GM12878 (cell line): ENCODE data around the gene MAN2A2. TPM values are rescaled to one million over a fixed set of nuclear protein-coding genes. Genes with fewer than 3 reads are reported as not detected.

Experiments used
- ATAC-seq: fragments of 200-7000 bp; cut with Tn5 transposase; 3 replicates; pipeline ENCODE4 v1.9.1; 2020; ENCODE audit warnings: mild to moderate bottlenecking, moderate library complexity
- BruUV-seq: library from RNA; stranded (reverse); fragments of 400-500 nt; replicated peaks from 2 replicates; lab custom pipeline; 2021; lab: Mats Ljungman, UMichigan
- CTCF ChIA-PET: fragments of 300-600 bp; sonication (Branson Sonifier 250); formaldehyde crosslinking; extraction: SDS; loops from one replicate; lab custom pipeline; 2021; ENCODE audit warnings: inconsistent platforms; lab: Yijun Ruan, JAX
- POLR2A ChIA-PET: fragments of 350-600 bp; formaldehyde crosslinking; extraction: SDS; loops from one replicate; lab custom pipeline; 2021; ENCODE audit warnings: inconsistent platforms; lab: Charles Lee
- RAD21 ChIA-PET: fragments of 300-600 bp; sonication (Branson Sonifier 250); formaldehyde crosslinking; loops from one replicate; lab custom pipeline; 2023; ENCODE audit warnings: antibody characterized with exemption; ENCODE audit not compliant: unreplicated experiment; lab: Charles Lee
- SMC1A ChIA-PET: fragments of 300-600 bp; sonication (Branson Sonifier 250); formaldehyde crosslinking; loops from one replicate; lab custom pipeline; 2023; ENCODE audit not compliant: unreplicated experiment, uncharacterized antibody; lab: Charles Lee
- DNase-seq: peaks from one replicate; pipeline ENCODE4 v3.0.0-alpha.2; 2011; ENCODE audit warnings: low read depth, low spot score
- FAIRE-seq: peaks from 3 replicates; lab custom pipeline; 2011; peaks lifted over from hg19 to GRCh38; lab: Jason Lieb, UNC
- H2AFZ ChIP-seq: 2 replicates; pipeline ENCODE4 v1.6.0; 2011; ENCODE audit warnings: low read depth, low read length, control low read depth; ENCODE audit not compliant: control insufficient read depth
- H3K27ac ChIP-seq: 2 replicates; pipeline ENCODE4 v1.5.1; 2011; ENCODE audit warnings: control low read depth; ENCODE audit not compliant: control insufficient read depth, insufficient read depth
- H3K27me3 ChIP-seq, 2 experiments: replicated peaks in 1 of 2; 2 replicates each; pipeline versions ENCODE4 v1.6.0 to v1.6.1; 2011; ENCODE audit warnings: low read length in 1 of 2; ENCODE audit not compliant: control insufficient read depth in 2 of 2, insufficient read depth in 2 of 2
- H3K36me3 ChIP-seq, 2 experiments: 2 replicates each; pipeline ENCODE4 v1.5.1; 2011; ENCODE audit warnings: low read length in 1 of 2; ENCODE audit not compliant: control insufficient read depth in 2 of 2, insufficient read depth in 2 of 2
- H3K4me1 ChIP-seq: 2 replicates; pipeline ENCODE4 v1.6.1; 2011; ENCODE audit warnings: mild to moderate bottlenecking, low read length, moderate library complexity, mixed read lengths; ENCODE audit not compliant: control insufficient read depth, insufficient read depth
- H3K4me2 ChIP-seq: 2 replicates; pipeline ENCODE4 v1.6.0; 2011; ENCODE audit warnings: control low read depth; ENCODE audit not compliant: control insufficient read depth, insufficient read depth
- H3K4me3 ChIP-seq: fragments of 200-600 bp; sonication (generic); 2 replicates; pipeline ENCODE4 v1.5.1; 2016
- H3K79me2 ChIP-seq: 2 replicates; pipeline ENCODE4 v1.6.0; 2011; ENCODE audit warnings: low read length; ENCODE audit not compliant: control insufficient read depth, insufficient read depth
- H3K9ac ChIP-seq: 2 replicates; pipeline ENCODE4 v1.8.0; 2011; ENCODE audit warnings: low read length, control low read depth, mixed read lengths; ENCODE audit not compliant: control insufficient read depth, insufficient read depth
- H3K9me3 ChIP-seq: replicated peaks from 3 replicates; pipeline ENCODE4 v1.5.1; 2011; ENCODE audit warnings: mild to moderate bottlenecking, low read length; ENCODE audit not compliant: control insufficient read depth, insufficient read depth
- H4K20me1 ChIP-seq: 2 replicates; pipeline ENCODE4 v1.6.0; 2011; ENCODE audit not compliant: control insufficient read depth, insufficient read depth
- ATF7 ChIP-seq: fragments of 450-650 bp; IDR thresholded peaks from 2 replicates; pipeline ENCODE4 v1.6.1; 2016; ENCODE audit warnings: low read depth, mild to moderate bottlenecking
- BACH1 ChIP-seq: fragments of 450-650 bp; IDR thresholded peaks from 2 replicates; pipeline ENCODE4 v1.6.1; 2017; ENCODE audit warnings: mild to moderate bottlenecking, borderline replicate concordance
- CBX3 ChIP-seq: fragments of 200-600 bp; sonication (generic); IDR thresholded peaks from 2 replicates; pipeline ENCODE4 v1.6.1; 2016; ENCODE audit warnings: low read depth, borderline replicate concordance
- CREM ChIP-seq: IDR thresholded peaks from 2 replicates; pipeline ENCODE4 v1.6.1; 2014; ENCODE audit warnings: antibody characterized with exemption, low read depth
- FOXK2 ChIP-seq: fragments of 450-650 bp; IDR thresholded peaks from 2 replicates; pipeline ENCODE4 v1.6.1; 2017; ENCODE audit warnings: mild to moderate bottlenecking, moderate library complexity
- NR2C1 ChIP-seq: fragments of 450-650 bp; IDR thresholded peaks from 2 replicates; pipeline ENCODE4 v1.6.1; 2017; ENCODE audit warnings: antibody characterized with exemption, mild to moderate bottlenecking, moderate library complexity
- RAD21 ChIP-seq: IDR thresholded peaks from 2 replicates; pipeline ENCODE4 v1.6.1; 2011; ENCODE audit warnings: mild to moderate bottlenecking, low read depth, low read length, moderate library complexity; ENCODE audit not compliant: insufficient read depth
- RUNX3 ChIP-seq: IDR thresholded peaks from 2 replicates; pipeline ENCODE4 v1.6.1; 2012; ENCODE audit warnings: low read length, inconsistent platforms
- SMC3 ChIP-seq: IDR thresholded peaks from 2 replicates; pipeline ENCODE4 v1.6.1; 2011; ENCODE audit warnings: low read length, improper control_type of control experiment, borderline replicate concordance
- SREBF1 ChIP-seq: IDR thresholded peaks from 2 replicates; pipeline ENCODE4 v1.6.1; 2012; ENCODE audit warnings: mild to moderate bottlenecking, low read length
- TCF3 ChIP-seq: IDR thresholded peaks from 2 replicates; pipeline ENCODE4 v1.6.1; 2012; ENCODE audit warnings: low read depth, mild to moderate bottlenecking, low read length, borderline replicate concordance; ENCODE audit not compliant: insufficient read depth
- WGBS: methylation state at CpG from one replicate; pipeline ENCODE4 v1.1.6; 2016; ENCODE audit warnings: low lambda C conversion rate; ENCODE audit not compliant: insufficient replicate concordance, insufficient coverage; ENCODE audit errors: missing lambda C conversion rate; 5-methylcytosine and 5-hydroxymethylcytosine counted together
- in situ Hi-C: fragments of 300-500 bp; cut with MboI; formaldehyde crosslinking; loops from 9 replicates; pipeline ENCODE4 v1.14.3; 2018; ENCODE audit warnings: mixed read lengths
- intact Hi-C: fragments of 100-400 bp; cut with micrococcal nuclease; formaldehyde crosslinking; loops from one replicate; pipeline ENCODE4 v1.14.2; 2022; ENCODE audit not compliant: unreplicated experiment
- polyA plus RNA-seq, 11 experiments: library from polyadenylated mRNA; depleted of rRNA in 4 of 11; unstranded in 6 of 11; stranded (reverse) in 5 of 11; fragments of >200 nt; fragmentation: Nextera tagmentation in 4 of 11; fragmentation: Illumina TruSeq in 1 of 11; extraction: Ambion mirVana in 4 of 11; extraction: Trizol in 1 of 11; gene quantifications; 1 replicate in 1 of 11; 2 replicates in 10 of 11; pipeline versions ENCODE4 v1.2.1 to v1.2.3, GENCODE V29; 2011 to 2016; ENCODE audit warnings: inconsistent platforms in 2 of 11, missing spikeins in 2 of 11, low read depth in 1 of 11
- total RNA-seq, 4 experiments: library from RNA; depleted of rRNA in 3 of 4; stranded (reverse); fragments of >200 nt in 3 of 4; fragmentation: Illumina TruSeq in 1 of 4; extraction: Trizol in 1 of 4; gene quantifications; 2 replicates each; pipeline versions ENCODE4 v1.2.1 to v1.2.3, GENCODE V29; 2013 to 2021
- TF ChIP-seq, protein P1 (sequence below): IDR thresholded peaks from 2 replicates; pipeline ENCODE4 v1.6.1; 2012; ENCODE audit warnings: low read depth, low read length, improper control_type of control experiment
- TF ChIP-seq, protein P2 (sequence below): fragments of 450-650 bp; IDR thresholded peaks from 2 replicates; pipeline ENCODE4 v1.6.1; 2016; ENCODE audit warnings: mild to moderate bottlenecking
- TF ChIP-seq, protein P3 (sequence below): fragments of 450-650 bp; conservative IDR thresholded peaks from 2 replicates; pipeline ENCODE4 v1.6.1; 2017; ENCODE audit warnings: mild to moderate bottlenecking, moderate library complexity
- TF ChIP-seq, protein P4 (sequence below): IDR thresholded peaks from 2 replicates; pipeline ENCODE4 v1.6.1; 2011; ENCODE audit warnings: borderline replicate concordance, low read depth, mild to moderate bottlenecking, moderate library complexity, mixed read lengths, low read length; ENCODE audit not compliant: insufficient read depth; ENCODE audit errors: extremely low read length
- TF ChIP-seq, protein P5 (sequence below): IDR thresholded peaks from 2 replicates; pipeline ENCODE4 v1.6.1; 2011; ENCODE audit warnings: mild to moderate bottlenecking, low read depth, low read length, moderate library complexity; ENCODE audit not compliant: insufficient replicate concordance

MAN2A2 gene
- total and polyA plus RNA-seq, 10 of the 15 experiments (the other 5 are each of a cell fraction or from before 2014, with no cell fraction given) = 4.2 to 79.4 (median 23.2) TPM

DNA sequence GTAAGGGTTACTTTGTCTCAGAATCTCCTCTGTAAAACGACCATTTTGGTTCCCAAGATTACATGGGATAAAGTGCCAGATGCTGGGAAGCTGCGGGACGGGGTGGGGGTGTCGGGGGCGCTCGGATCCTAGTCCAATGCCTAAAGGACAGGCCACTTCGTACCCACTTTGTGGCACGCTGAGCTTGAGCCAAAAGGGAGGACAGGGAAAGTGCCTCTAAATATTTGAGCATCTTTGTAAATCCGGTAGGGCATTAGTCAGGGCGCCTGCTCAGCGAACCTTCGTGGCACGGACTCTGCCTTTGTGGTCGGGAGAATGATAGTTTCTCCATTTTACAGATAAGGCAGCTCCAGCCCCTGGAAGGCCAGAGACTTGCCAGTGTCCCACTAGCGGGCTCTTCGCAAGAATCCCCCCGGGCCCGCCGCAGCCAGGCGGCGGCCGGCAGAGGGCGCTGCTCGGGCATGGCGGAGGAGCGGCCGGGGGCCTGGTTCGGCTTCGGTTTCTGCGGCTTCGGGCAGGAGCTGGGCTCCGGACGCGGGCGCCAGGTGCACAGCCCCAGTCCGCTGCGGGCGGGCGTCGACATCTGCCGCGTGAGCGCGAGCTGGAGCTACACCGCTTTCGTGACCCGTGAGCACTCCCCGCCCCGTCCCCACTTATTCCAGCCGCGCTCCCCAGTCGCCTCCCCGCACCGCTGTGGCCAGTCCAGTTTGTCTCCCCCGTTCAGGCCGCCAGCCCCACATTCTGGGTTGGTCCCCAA is 53.4 kb downstream of the MAN2A2 start:
- ChIA-PET CTCF (interaction anchor here (0.6 to 6.4 kb wide), 22 partner anchors 10 to 912 kb away, joined by 3 to 74 read pairs (median 5); partner anchors contain the start of genes HDDC3 and UNC45A), POLR2A (interaction anchor here (0.5 to 3.6 kb wide), 3 partner anchors 16 to 212 kb away, joined by 3 to 26 read pairs (median 5); no protein-coding TSS in a partner anchor), RAD21 (interaction anchor here (0.5 to 4.5 kb wide), 9 partner anchors 17 to 315 kb away, joined by 3 to 24 read pairs (median 3); partner anchors contain the start of genes HDDC3 and UNC45A), SMC1A (interaction anchor here (1.0 to 4.1 kb wide), 7 partner anchors 16 to 93 kb away, joined by 3 to 18 read pairs (median 4); partner anchors contain the start of genes HDDC3 and UNC45A)
- peaks cover 22 to 25% of the 10 kb centered on the region in 2 experiments for H3K36me3 ChIP-seq
- DNase-seq (no peak), ATAC-seq (peak; percentile 11), FAIRE-seq (no peak)
- in situ Hi-C loops = loop anchor here (25.0 kb wide), 1 partner anchor 1369 kb away; the partner anchor contains the start of gene TICRR
- peak overlapping the region; percentile 78 for H3K4me2 ChIP-seq
- H3K9ac ChIP-seq = peak overlapping the region; percentile 98
- no TSS peak for BruUV-seq
- no peaks in the 10 kb centered on the region for H4K20me1 ChIP-seq
- H3K27ac ChIP-seq = peak overlapping the region; percentile 98
- H3K9me3 ChIP-seq = no peaks in the 10 kb centered on the region
- H2AFZ ChIP-seq = no peak overlapping the region
- no peaks in the 10 kb centered on the region for H3K27me3 ChIP-seq
- H3K4me3 ChIP-seq = peak overlapping the region; percentile 87
- 51% methylated on average over 38 of the region's 56 CpGs for WGBS
- H3K79me2 ChIP-seq = peaks cover 24% of the 10 kb centered on the region
- intact Hi-C loops = loop anchor here (1.0 to 5.0 kb wide), 4 partner anchors 36 to 315 kb away; partner anchors contain the start of genes PRC1 and VPS33B
- H3K4me1 ChIP-seq = peaks cover 3% of the 10 kb centered on the region; the same call in 1 of the 2 replicates
- peak; percentile 74; the same call in 1 of the 2 replicates for TF ChIP-seq TCF3
- no peak for TF ChIP-seq NR2C1
- TF ChIP-seq, protein P1, sequence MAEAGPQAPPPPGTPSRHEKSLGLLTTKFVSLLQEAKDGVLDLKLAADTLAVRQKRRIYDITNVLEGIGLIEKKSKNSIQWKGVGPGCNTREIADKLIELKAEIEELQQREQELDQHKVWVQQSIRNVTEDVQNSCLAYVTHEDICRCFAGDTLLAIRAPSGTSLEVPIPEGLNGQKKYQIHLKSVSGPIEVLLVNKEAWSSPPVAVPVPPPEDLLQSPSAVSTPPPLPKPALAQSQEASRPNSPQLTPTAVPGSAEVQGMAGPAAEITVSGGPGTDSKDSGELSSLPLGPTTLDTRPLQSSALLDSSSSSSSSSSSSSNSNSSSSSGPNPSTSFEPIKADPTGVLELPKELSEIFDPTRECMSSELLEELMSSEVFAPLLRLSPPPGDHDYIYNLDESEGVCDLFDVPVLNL = no peak
- no peak for TF ChIP-seq FOXK2
- 0 out of 2 replicates have a peak, but pooled peaks have one; percentile 21 for TF ChIP-seq BACH1
- TF ChIP-seq SMC3 = peak; percentile 67
- TF ChIP-seq ATF7 = no peak
- peak; percentile 81 for TF ChIP-seq RUNX3
- no peak for TF ChIP-seq CREM
- peak; percentile 79 for TF ChIP-seq RAD21
- TF ChIP-seq, protein P2, sequence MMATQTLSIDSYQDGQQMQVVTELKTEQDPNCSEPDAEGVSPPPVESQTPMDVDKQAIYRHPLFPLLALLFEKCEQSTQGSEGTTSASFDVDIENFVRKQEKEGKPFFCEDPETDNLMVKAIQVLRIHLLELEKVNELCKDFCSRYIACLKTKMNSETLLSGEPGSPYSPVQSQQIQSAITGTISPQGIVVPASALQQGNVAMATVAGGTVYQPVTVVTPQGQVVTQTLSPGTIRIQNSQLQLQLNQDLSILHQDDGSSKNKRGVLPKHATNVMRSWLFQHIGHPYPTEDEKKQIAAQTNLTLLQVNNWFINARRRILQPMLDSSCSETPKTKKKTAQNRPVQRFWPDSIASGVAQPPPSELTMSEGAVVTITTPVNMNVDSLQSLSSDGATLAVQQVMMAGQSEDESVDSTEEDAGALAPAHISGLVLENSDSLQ = no peak
- TF ChIP-seq, protein P3, sequence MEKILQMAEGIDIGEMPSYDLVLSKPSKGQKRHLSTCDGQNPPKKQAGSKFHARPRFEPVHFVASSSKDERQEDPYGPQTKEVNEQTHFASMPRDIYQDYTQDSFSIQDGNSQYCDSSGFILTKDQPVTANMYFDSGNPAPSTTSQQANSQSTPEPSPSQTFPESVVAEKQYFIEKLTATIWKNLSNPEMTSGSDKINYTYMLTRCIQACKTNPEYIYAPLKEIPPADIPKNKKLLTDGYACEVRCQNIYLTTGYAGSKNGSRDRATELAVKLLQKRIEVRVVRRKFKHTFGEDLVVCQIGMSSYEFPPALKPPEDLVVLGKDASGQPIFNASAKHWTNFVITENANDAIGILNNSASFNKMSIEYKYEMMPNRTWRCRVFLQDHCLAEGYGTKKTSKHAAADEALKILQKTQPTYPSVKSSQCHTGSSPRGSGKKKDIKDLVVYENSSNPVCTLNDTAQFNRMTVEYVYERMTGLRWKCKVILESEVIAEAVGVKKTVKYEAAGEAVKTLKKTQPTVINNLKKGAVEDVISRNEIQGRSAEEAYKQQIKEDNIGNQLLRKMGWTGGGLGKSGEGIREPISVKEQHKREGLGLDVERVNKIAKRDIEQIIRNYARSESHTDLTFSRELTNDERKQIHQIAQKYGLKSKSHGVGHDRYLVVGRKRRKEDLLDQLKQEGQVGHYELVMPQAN = no peak
- TF ChIP-seq, protein P4, sequence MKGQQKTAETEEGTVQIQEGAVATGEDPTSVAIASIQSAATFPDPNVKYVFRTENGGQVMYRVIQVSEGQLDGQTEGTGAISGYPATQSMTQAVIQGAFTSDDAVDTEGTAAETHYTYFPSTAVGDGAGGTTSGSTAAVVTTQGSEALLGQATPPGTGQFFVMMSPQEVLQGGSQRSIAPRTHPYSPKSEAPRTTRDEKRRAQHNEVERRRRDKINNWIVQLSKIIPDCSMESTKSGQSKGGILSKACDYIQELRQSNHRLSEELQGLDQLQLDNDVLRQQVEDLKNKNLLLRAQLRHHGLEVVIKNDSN = no peak
- TF ChIP-seq, protein P5, sequence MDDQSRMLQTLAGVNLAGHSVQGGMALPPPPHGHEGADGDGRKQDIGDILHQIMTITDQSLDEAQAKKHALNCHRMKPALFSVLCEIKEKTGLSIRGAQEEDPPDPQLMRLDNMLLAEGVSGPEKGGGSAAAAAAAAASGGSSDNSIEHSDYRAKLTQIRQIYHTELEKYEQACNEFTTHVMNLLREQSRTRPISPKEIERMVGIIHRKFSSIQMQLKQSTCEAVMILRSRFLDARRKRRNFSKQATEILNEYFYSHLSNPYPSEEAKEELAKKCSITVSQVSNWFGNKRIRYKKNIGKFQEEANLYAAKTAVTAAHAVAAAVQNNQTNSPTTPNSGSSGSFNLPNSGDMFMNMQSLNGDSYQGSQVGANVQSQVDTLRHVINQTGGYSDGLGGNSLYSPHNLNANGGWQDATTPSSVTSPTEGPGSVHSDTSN = no peak
- TF ChIP-seq CBX3 = no peak
- no peak for TF ChIP-seq SREBF1
